Smooth muscle cell (in vitro differentiated cells): Measurements from ENCODE around the gene IMPG2. TPM values are rescaled to one million over a fixed set of nuclear protein-coding genes. Genes with fewer than 3 reads are reported as not detected.

ENCODE experiments used
- DNase-seq: peaks from one replicate; lab custom pipeline; 2025; ENCODE audit not compliant: unreplicated experiment; lab: John Stamatoyannopoulos, UW
- H2AFZ ChIP-seq: fragments of 200-600 bp; sonication (generic); 2 replicates; pipeline ENCODE4 v1.6.0; 2016; ENCODE audit warnings: antibody characterized with exemption, low read depth, mild to moderate bottlenecking
- H3F3A ChIP-seq: fragments of 200-600 bp; sonication (generic); 2 replicates; pipeline ENCODE4 v1.6.0; 2017; ENCODE audit warnings: antibody characterized with exemption, low read depth
- H3K27ac ChIP-seq: fragments of 200-600 bp; sonication (generic); 2 replicates; pipeline ENCODE4 v1.5.1; 2016; ENCODE audit warnings: low read depth, mild to moderate bottlenecking
- H3K27me3 ChIP-seq: fragments of 200-600 bp; sonication (generic); 2 replicates; pipeline ENCODE4 v1.6.1; 2016; ENCODE audit warnings: low read depth, mild to moderate bottlenecking
- H3K36me3 ChIP-seq: fragments of 200-600 bp; sonication (generic); 2 replicates; pipeline ENCODE4 v1.5.1; 2016; ENCODE audit warnings: low read depth
- H3K4me1 ChIP-seq: fragments of 200-600 bp; sonication (generic); 2 replicates; pipeline ENCODE4 v1.5.1; 2016; ENCODE audit warnings: low read depth
- H3K4me2 ChIP-seq: fragments of 200-600 bp; sonication (generic); 2 replicates; pipeline ENCODE4 v1.6.0; 2016; ENCODE audit warnings: mild to moderate bottlenecking
- H3K4me3 ChIP-seq: fragments of 200-600 bp; sonication (generic); 2 replicates; pipeline ENCODE4 v1.5.1; 2016; ENCODE audit warnings: mild to moderate bottlenecking
- H3K79me2 ChIP-seq: fragments of 200-600 bp; sonication (generic); 2 replicates; pipeline ENCODE4 v1.6.0; 2016; ENCODE audit warnings: low read depth, mild to moderate bottlenecking
- H3K9ac ChIP-seq: fragments of 200-600 bp; sonication (generic); 2 replicates; pipeline ENCODE4 v1.6.0; 2016; ENCODE audit warnings: low read depth
- H3K9me3 ChIP-seq: fragments of 200-600 bp; sonication (generic); replicated peaks from 2 replicates; pipeline ENCODE4 v1.5.1; 2016; ENCODE audit warnings: low read depth
- H4K20me1 ChIP-seq: fragments of 200-600 bp; sonication (generic); 2 replicates; pipeline ENCODE4 v1.6.0; 2016; ENCODE audit warnings: low read depth
- CTCF ChIP-seq: fragments of 200-600 bp; sonication (generic); IDR thresholded peaks from 2 replicates; pipeline ENCODE4 v1.5.1; 2017; ENCODE audit warnings: borderline replicate concordance, mild to moderate bottlenecking, antibody characterized with exemption; ENCODE audit not compliant: insufficient read depth, poor library complexity, severe bottlenecking
- WGBS: methylation state at CpG from one replicate; pipeline ENCODE4 v1.1.7; 2016; ENCODE audit warnings: low lambda C conversion rate; 5-methylcytosine and 5-hydroxymethylcytosine counted together
- polyA plus RNA-seq: library from polyadenylated mRNA; unstranded; fragments of >200 nt; fragmentation: Nextera tagmentation; extraction: Ambion mirVana; gene quantifications from 2 replicates; pipeline ENCODE4 v1.2.1, GENCODE V29; 2016
- total RNA-seq: library from RNA; depleted of rRNA; stranded (reverse); fragments of >200 nt; gene quantifications from 2 replicates; pipeline ENCODE4 v1.2.3, GENCODE V29; 2014

IMPG2 gene
- total and polyA plus RNA-seq, 2 experiments from 2014 or later: 0.03 to 0.67 TPM

- Histone ChIP-seq H4K20me1 (no peaks in the 10 kb centered on the region), H3K9me3 (no peaks in the 10 kb centered on the region), H3K9ac (no peak overlapping the region), H2AFZ (no peak overlapping the region), H3K4me3 (no peak overlapping the region), H3F3A (no peaks in the 10 kb centered on the region), H3K27ac (no peak overlapping the region), H3K36me3 (no peaks in the 10 kb centered on the region), H3K4me2 (no peak overlapping the region), H3K79me2 (no peaks in the 10 kb centered on the region), H3K4me1 (no peaks in the 10 kb centered on the region), H3K27me3 (no peaks in the 10 kb centered on the region)
- no peak for TF ChIP-seq CTCF
- DNase-seq: no peak
- 94% methylated on average over 1 of the region's 1 CpG for WGBS
Observed at GRCh38 chr3:101252307-101252706, 68.1 kb downstream of the IMPG2 start.

- Histone ChIP-seq H4K20me1 (no peaks in the 10 kb centered on the region), H3K27me3 (no peaks in the 10 kb centered on the region), H3K36me3 (no peaks in the 10 kb centered on the region), H3K9me3 (no peaks in the 10 kb centered on the region), H3K4me3 (no peak overlapping the region), H3K27ac (no peak overlapping the region), H3K9ac (no peak overlapping the region), H2AFZ (no peak overlapping the region), H3K4me2 (no peak overlapping the region), H3K79me2 (no peaks in the 10 kb centered on the region), H3K4me1 (no peaks in the 10 kb centered on the region), H3F3A (no peaks in the 10 kb centered on the region)
- TF ChIP-seq CTCF: no peak
- 97% methylated on average over 2 of the region's 2 CpGs for WGBS
- no peak for DNase-seq
Observed at GRCh38 chr3:101251441-101251840, 68.9 kb downstream of the IMPG2 start.

GRCh38 chr3:101249522-101249921, 70.9 kb downstream of the IMPG2 start:
- no peak overlapping the region for H3K27ac ChIP-seq
- no peaks in the 10 kb centered on the region for H3K4me1 ChIP-seq
- H3K79me2 ChIP-seq: no peaks in the 10 kb centered on the region
- H2AFZ ChIP-seq: no peak overlapping the region
- no peak overlapping the region for H3K9ac ChIP-seq
- no peak for DNase-seq
- no peak overlapping the region for H3K4me3 ChIP-seq
- TF ChIP-seq CTCF: no peak
- no peak overlapping the region for H3K4me2 ChIP-seq
- no peaks in the 10 kb centered on the region for H3F3A ChIP-seq
- no peaks in the 10 kb centered on the region for H3K9me3 ChIP-seq
- WGBS: 93% methylated on average over 3 of the region's 3 CpGs
- no peaks in the 10 kb centered on the region for H3K36me3 ChIP-seq
- no peaks in the 10 kb centered on the region for H3K27me3 ChIP-seq
- no peaks in the 10 kb centered on the region for H4K20me1 ChIP-seq

GRCh38 chr3:101248736-101249135, 71.6 kb downstream of the IMPG2 start:
- no peaks in the 10 kb centered on the region for H4K20me1 ChIP-seq
- H3F3A ChIP-seq: no peaks in the 10 kb centered on the region
- no peak for TF ChIP-seq CTCF
- no peaks in the 10 kb centered on the region for H3K36me3 ChIP-seq
- no peaks in the 10 kb centered on the region for H3K9me3 ChIP-seq
- no peak overlapping the region for H3K4me2 ChIP-seq
- no peak overlapping the region for H3K27ac ChIP-seq
- no peaks in the 10 kb centered on the region for H3K4me1 ChIP-seq
- H3K79me2 ChIP-seq: no peaks in the 10 kb centered on the region
- H2AFZ ChIP-seq: no peak overlapping the region
- WGBS: 83% methylated on average over 2 of the region's 2 CpGs
- no peak for DNase-seq
- H3K4me3 ChIP-seq: no peak overlapping the region
- H3K9ac ChIP-seq: no peak overlapping the region
- H3K27me3 ChIP-seq: no peaks in the 10 kb centered on the region
